PC-9 (cell line): ENCODE measurements around the gene DHRSX.

Experiments
- EZH2 ChIP-seq: fragments of 200-600 bp; sonication (generic); IDR thresholded peaks from 2 replicates; pipeline ENCODE4 v1.8.0; 2017; ENCODE audit warnings: antibody characterized with exemption, low read depth
- TF ChIP-seq, protein P1 (sequence below): fragments of 200-600 bp; sonication (generic); conservative IDR thresholded peaks from 2 replicates; pipeline ENCODE4 v1.6.1; 2017; ENCODE audit warnings: mixed run types, antibody characterized with exemption, mild to moderate bottlenecking, moderate library complexity

DNA sequence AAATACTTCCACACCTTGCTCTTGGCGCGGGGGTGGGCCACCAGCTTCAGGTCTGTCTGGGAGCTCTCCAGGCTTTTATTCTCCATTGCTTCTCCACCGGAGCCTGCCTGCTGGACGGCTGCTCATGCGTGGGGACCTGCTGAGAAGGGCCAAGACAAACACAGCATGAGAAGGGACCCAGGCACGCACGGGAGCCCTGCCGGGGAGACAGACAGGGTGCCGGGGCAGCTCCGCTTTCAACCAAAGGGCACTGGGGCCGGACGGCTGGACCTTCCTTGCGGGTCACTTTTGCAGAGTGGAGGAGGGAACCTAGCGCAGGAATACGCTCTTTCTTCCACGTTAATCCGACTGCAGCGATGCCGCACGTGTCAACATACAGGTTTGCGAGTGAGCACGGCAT, 10.1 kb downstream of the DHRSX start:
- TF ChIP-seq EZH2, result no peak
- TF ChIP-seq, protein P1, sequence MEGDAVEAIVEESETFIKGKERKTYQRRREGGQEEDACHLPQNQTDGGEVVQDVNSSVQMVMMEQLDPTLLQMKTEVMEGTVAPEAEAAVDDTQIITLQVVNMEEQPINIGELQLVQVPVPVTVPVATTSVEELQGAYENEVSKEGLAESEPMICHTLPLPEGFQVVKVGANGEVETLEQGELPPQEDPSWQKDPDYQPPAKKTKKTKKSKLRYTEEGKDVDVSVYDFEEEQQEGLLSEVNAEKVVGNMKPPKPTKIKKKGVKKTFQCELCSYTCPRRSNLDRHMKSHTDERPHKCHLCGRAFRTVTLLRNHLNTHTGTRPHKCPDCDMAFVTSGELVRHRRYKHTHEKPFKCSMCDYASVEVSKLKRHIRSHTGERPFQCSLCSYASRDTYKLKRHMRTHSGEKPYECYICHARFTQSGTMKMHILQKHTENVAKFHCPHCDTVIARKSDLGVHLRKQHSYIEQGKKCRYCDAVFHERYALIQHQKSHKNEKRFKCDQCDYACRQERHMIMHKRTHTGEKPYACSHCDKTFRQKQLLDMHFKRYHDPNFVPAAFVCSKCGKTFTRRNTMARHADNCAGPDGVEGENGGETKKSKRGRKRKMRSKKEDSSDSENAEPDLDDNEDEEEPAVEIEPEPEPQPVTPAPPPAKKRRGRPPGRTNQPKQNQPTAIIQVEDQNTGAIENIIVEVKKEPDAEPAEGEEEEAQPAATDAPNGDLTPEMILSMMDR, result no peak
